Activated CD4-positive, alpha-beta T cell treated with anti-CD3 and anti-CD28 coated beads, Interleukin-2, Interleukin-4, amounts not matched to agents 100 ng/mL and 50 ng/mL, durations not matched to agents 16 hours and 8 hours (primary cell): ENCODE data around the gene HDGFL3.
A peak's percentile ranks its signal among the peaks of the same experiment; 100 is the strongest.
"Not testable (repeated sequence)": the region's sequence is repeated elsewhere in the genome, so short reads cannot be mapped to it uniquely, and the experiment has no call there.

Source experiments
- DNase-seq: peaks from one replicate; pipeline ENCODE4 v3.0.0-alpha.2; 2020; ENCODE audit warnings: low spot score

HDGFL3 gene

GRCh38 chr15:83193721-83194120 is 13.9 kb downstream of the HDGFL3 start:
- DNase-seq, result no peak

GRCh38 chr15:83192742-83193141 is 14.9 kb downstream of the HDGFL3 start:
- no peak for DNase-seq

GRCh38 chr15:83190450-83190849 is 17.2 kb downstream of the HDGFL3 start:
- no peak for DNase-seq

GRCh38 chr15:83185561-83185960 is 22.1 kb downstream of the HDGFL3 start:
- no peak for DNase-seq

GRCh38 chr15:83178869-83179325 is 28.7 kb downstream of the HDGFL3 start:
- DNase-seq, result no peak

- no peak for DNase-seq
Observed at GRCh38 chr15:83178390-83178789, 29.2 kb downstream of the HDGFL3 start.

GRCh38 chr15:83174891-83175290 is 32.7 kb downstream of the HDGFL3 start:
- no peak for DNase-seq

GRCh38 chr15:83170474-83171165 is 37.0 kb downstream of the HDGFL3 start:
- no peak for DNase-seq

- not testable (repeated sequence) for DNase-seq
Observed at GRCh38 chr15:83169576-83169975, 38.0 kb downstream of the HDGFL3 start.

- DNase-seq, result no peak
Observed at GRCh38 chr15:83166830-83167229, 40.8 kb downstream of the HDGFL3 start.

GRCh38 chr15:83166218-83166617 is 41.4 kb downstream of the HDGFL3 start:
- no peak for DNase-seq

GRCh38 chr15:83164771-83165404 is 42.7 kb downstream of the HDGFL3 start:
- DNase-seq, result peak; percentile 64

GRCh38 chr15:83164111-83164770 is 43.4 kb downstream of the HDGFL3 start:
- no peak for DNase-seq

- DNase-seq, result peak; percentile 20
Observed at GRCh38 chr15:83163032-83163431, 44.6 kb downstream of the HDGFL3 start.

GRCh38 chr15:83160741-83161140 is 46.9 kb downstream of the HDGFL3 start:
- DNase-seq, result no peak

- no peak for DNase-seq
Observed at GRCh38 chr15:83158393-83158792, 49.2 kb downstream of the HDGFL3 start.

GRCh38 chr15:83155942-83156341 is 51.7 kb downstream of the HDGFL3 start:
- DNase-seq, result no peak

- no peak for DNase-seq
Observed at GRCh38 chr15:83153288-83153687, 54.3 kb downstream of the HDGFL3 start.

GRCh38 chr15:83144771-83145170 is 62.9 kb downstream of the HDGFL3 start:
- DNase-seq, result no peak

- DNase-seq, result not testable (repeated sequence)
Observed at GRCh38 chr15:83142151-83142550, 65.5 kb downstream of the HDGFL3 start.

GRCh38 chr15:83132861-83133523 is 74.6 kb downstream of the HDGFL3 start:
- no peak for DNase-seq

GRCh38 chr15:83129791-83130190 is 77.8 kb downstream of the HDGFL3 start:
- DNase-seq, result no peak
